GM19193 (cell line): ENCODE results near the gene DLG2.

Experiments
- POLR2A ChIP-seq: IDR thresholded peaks from 4 replicates; pipeline ENCODE4 v1.6.1; 2011; ENCODE audit not compliant: insufficient read depth, insufficient read length; ENCODE audit errors: extremely low read depth

DLG2 gene

DNA sequence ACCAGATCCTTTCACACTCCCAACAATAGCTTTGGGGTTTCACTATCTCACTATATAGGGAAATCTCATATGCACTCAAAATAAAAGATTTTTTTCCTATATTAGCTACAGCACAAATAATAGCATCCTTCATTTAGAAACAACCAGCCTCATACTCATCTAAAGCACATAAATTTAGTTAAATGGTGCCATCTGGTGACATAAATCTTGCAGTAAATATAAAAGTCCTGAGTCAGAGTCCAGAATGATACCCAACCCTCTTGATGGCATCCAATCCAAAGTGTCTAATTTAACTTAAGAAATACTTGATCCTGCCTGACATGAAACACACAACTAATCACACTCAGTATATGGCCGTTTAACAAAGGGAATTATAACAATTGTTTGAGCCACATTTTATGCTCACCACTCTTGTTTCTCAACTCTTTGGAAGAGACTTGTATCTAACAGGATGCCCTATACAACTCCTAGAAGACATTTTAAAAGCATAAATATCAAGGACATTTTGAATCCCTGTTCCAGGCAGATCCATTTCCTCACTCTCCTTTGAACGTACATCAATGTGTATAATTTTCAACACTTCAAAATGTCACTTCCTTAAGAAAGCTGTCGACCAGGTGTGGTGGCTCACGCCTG is 36.2 kb downstream of the DLG2 start:
- TF ChIP-seq POLR2A = no peak

DNA sequence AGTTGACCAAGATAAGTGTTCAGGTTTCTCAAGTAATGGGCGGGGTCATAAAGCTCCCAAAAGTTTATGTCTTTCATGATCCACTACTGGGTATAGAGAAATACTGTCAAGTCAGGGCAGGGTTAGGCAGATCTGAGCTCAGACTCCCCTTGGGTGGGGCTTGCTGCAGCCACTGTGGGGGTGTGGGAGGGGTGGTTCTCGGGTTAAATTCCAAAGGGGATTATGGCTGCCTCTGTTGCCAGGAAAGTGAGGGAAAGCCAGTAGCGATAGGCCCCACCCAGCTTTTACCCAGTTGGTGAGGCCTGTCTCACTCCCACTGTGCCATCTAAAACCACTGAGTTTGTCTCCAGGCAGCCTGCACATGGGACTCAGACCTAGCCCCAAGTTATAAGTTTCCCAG is 37.8 kb downstream of the DLG2 start:
- TF ChIP-seq POLR2A = no peak

DNA sequence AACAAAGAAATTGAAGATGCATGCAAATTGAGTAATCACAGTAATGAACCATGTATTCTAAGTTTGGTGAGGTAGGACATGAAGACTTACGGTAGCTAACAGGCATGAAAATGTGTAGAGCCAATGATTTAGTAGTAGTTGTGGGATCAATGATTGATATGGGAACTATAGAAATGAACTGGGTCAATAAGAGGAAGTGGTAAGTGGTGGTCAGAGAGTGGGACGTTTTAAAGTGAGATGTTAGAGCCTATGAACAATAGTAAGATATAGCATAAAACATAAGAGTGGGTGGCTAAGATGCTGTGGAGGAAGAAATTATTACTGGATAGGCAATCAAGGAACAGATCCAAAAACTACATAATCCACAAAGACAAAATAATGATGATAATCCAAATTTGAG is 45.0 kb downstream of the DLG2 start:
- no peak for TF ChIP-seq POLR2A

DNA sequence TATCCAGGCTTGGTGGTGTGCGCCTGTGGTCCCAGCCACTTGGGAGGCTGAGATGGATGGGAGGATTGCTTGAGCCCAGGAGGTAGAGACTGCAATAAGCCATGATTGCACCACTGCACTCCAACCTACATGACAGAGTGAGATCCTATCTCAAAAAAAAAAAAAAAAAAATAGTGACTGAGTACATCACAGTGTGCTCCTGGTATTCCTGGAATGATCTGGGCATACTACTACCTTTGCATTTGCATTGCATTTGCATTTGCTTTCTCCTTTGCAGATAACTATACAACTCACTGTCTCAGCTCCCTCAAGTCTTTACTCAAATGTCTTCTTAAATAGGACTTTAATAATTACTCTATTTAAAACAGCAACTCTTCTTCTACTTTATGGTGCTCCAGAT is 51.8 kb downstream of the DLG2 start:
- TF ChIP-seq POLR2A = no peak

DNA sequence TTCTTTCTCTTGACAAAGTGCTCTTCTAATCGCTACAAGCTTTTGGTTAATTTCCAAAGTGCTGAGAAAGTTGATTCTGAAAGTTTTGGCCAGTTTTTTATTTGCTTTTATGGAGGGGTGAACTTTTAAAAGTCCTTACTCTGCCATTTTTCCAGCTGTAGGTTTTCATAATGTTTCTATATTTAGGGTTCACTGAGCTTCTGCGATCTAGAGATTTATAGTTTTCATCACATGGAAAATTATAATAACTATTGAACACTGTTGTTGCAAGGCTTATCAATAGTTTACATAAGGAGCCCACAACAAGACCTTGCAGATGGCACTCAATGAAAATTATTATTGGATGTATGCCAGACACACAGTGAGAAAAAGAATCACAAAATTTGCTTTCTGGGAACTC is 55.1 kb downstream of the DLG2 start:
- no peak for TF ChIP-seq POLR2A

DNA sequence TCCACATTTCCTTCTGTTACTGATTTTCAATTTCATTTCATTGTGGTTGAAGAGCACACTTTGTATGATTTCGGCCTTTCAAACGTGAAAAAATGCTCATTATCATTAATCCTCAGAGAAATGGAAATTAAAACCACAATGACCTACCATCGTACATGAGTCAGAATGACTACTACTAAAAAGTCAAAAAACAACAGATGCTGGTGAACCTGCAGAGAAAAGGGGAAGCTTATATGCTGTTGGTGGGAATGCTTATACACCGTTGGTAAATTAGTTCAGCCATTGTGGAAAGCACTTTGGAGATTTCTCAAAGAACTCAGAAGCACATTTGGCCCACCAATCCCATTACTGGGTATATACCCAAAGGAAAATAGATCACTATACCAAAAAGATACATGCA is 57.6 kb downstream of the DLG2 start:
- no peak for TF ChIP-seq POLR2A

DNA sequence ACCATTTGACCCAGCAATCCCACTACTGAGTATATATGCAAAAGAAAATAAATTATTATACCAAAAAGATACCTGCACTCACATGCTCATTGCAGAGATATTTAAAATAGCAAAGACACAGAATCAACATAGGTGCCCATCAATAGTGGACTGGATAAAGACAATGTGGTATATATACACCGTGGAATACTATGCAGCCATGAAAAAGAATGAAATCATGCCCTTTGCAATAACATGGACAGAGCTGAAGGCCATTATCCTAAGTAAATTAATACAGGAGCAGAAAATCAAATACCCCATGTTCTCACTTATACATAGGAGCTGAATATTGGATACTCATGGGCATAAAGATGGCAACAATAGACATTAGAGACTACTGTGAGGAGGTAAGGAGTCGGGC is 68.7 kb downstream of the DLG2 start:
- no peak for TF ChIP-seq POLR2A

DNA sequence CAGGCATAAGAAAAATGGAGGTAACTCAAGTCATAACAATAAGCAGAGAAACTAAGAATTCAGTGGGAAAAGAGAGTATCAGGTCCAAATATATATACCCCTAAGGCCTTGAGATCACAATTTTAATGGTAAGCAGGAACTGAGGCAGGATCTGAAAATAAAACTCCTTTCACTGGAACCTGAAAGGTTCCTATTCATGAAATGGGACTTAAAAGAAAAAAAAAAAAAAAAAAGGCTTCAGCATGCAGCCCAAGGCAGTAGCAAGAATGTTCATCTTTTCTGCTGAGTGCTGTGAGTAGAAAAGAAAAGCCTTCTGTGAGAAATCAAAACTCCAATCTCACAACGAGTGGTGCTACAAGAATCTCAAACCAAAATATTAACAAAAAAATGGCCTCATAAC is 75.3 kb downstream of the DLG2 start:
- no peak for TF ChIP-seq POLR2A

DNA sequence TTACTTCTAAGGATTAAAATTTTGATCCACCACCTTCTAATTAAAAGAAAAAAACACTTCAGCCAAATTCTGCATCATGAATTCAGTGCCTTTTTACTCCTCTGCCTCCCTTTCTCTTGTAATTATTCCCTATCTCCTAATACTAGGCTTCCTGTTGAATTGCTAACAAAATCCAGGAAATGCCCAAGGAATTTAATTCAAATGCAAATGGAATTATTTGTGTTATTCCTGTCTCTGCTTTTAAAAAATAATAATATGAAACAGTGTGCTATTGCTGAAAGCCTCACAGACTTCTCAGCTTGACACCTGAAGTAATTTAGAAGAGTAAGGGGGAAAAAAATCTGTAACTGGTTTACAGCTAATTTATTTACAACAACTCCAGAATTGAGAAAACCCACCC is 85.5 kb downstream of the DLG2 start:
- no peak for TF ChIP-seq POLR2A

DNA sequence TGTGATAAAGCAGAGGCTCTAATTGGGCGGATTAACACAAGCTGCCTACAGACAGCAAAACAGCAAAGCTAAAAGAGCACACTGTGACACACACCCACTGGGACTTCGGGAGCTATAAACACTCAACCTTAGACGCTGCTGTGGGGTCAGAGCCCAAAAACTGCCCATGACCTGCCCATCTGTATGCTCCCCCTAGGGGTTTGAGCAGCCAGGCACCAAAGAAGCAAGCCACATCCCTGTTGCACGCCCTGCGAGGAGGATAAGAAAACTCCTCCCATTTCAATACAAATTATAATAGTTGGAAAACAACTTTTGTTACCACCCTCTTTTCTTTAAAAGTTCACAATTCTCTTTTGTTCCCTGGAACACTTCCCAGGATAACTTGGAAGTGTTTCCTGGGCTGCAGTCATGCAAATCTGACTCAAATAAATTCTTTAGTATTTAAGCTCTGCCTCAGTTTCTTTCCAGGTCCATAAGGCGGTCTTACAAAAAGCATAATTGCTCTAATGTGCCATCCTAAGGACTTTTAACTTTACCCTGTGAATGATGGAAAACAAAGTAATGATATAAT is 86.4 kb downstream of the DLG2 start:
- TF ChIP-seq POLR2A = no peak

DNA sequence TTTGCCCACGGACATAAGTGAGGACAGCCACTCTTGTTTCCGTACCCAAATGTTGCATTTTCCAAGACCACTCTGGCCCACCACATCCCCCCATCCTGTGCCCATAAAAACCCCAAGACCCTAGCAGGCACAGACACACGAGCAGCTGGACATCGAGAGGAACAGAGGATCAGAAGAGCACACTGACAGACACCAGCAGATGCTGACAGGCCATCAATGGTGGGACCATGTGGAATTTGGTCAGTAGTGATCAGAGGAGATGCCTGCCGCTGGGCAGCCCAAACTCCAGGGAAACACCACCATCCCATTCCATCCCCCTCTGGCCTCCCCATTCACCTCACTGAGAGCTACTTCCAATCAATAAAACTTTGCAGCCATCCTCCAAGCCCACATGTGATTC is 87.0 kb downstream of the DLG2 start:
- no peak for TF ChIP-seq POLR2A

DNA sequence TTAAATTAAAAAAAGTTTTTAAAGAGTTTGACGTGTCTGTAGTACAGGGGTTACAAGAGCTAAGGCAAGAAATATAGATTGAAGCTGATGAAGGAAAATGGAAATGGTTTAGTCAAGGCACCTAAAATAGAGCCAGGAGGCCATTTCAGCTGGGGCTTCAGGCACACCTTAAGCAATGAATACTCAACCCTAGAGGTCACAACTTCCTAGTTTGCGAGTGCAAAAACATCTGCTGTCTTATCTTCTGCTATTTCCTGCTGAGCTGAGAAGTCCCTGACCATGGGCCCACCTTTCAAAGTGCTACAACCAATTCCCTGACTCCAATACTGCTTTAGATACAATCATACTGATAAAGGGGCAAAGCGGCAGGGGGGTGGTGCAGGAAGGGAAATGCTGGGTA is 87.4 kb downstream of the DLG2 start:
- TF ChIP-seq POLR2A = no peak

DNA sequence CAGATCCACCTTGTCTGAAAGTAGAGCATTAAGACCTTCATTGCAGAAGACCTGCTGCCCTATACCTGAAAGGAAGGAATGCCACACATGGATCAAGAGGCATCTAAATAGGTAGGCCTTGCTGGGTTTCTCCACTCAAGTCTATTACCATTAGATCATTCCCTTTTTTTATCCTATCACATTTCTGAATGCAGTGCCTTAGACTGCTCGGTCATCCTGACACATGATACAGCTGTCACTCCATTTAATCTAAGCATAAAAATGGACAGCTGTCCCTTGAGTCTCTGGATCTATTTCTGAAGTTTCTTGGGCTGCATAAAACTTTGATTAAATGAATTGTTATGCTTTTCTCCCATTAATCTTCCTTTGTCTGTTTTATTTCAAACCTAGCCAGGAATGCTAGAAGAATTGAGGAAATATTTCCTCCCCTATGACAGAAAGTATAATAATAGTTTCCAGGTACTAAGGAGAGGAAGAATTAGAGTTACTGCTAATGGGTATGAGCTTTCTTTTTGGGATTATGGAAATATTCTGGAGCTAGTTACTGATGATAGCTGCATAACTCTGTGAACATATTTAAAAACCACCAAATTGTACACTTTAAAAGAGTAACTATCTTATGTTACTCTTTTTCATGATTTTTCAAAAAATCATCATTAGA is 88.0 kb downstream of the DLG2 start:
- TF ChIP-seq POLR2A = no peak

DNA sequence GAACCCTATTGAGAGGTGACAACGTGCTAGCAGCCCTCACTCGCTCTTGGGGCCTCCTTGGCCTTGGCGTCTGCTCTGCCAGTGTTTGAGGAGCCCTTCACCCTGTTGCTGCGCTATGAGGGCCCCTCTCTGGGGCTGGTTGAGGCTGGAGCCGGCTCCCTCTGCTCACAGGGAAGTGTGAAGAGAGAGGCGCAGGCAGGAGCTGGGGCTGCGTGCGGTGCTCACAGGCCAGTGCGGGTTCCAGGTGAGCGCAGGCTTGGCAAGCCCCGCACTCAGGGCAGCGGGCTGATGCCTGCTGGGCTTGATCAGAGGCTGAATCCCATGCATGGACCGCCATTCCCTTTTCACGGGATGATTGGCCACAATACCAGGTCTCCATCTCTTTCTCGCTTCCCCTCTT is 90.7 kb downstream of the DLG2 start:
- TF ChIP-seq POLR2A = no peak

DNA sequence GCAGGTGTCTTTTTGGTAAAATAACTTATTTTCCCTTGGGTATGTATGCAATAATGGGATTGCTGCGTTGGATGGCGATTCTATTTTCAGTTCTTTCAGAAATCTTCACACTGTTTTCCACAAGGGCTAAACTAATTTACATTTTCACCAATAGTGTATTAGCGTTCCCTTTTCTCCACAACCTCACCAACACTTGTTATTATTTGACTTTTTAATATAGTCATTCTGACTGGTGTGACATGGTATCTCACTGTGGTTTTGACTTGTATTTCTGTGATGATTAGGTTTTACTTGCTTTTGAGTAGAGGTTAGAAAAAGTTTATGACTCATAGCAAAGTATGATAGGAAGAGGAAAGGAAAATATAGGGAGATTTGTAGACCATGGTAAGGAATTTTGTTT is 92.3 kb downstream of the DLG2 start:
- TF ChIP-seq POLR2A = no peak

DNA sequence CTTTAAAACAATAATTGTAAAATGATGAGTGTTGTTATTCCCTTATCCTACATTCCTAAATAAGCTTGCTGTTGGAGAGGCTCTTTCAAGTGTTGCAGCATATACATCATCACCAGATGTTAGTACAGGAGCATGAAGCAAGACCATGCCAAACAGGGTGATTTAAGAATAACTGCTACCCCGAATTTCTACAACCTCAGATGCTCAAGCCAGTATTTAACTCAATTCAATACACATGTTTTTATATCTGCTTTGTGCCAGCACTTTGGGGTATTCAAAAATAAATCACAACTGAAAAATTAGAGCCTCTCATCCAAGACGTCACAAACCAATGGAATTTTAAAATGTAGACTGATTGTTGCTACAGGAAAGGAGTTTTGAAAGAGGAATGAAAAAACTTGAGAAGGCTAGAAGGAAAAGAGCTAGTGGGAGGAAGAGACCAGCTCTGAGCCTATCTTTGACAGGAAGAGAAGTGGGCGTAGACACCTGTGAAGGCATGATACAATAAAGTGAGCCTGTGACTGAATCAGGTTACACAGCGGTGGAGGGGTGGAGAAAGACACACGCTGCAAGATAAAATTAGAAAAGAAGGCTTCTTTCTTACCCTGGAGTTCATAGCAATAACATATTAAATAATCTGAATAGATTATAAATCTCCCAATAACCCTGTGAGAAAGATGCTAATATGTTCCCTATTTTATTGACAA is 95.8 kb downstream of the DLG2 start:
- TF ChIP-seq POLR2A = no peak
